GM12865 (cell line): ENCODE results near the gene MTHFD1L.

Experiments
- DNase-seq: peaks from one replicate; pipeline ENCODE4 v3.0.0; 2010; ENCODE audit warnings: low read depth
- H3K4me3 ChIP-seq: 2 replicates; pipeline ENCODE4 v1.5.1; 2011; ENCODE audit warnings: mild to moderate bottlenecking, low read depth, low read length, control low read depth
- TF ChIP-seq, protein P1 (sequence below): IDR thresholded peaks from 2 replicates; pipeline ENCODE4 v1.5.1; 2011; ENCODE audit warnings: low read length, control low read depth, low read depth, inconsistent platforms; ENCODE audit not compliant: insufficient read depth; ENCODE audit errors: missing control alignments

Gene MTHFD1L

DNA sequence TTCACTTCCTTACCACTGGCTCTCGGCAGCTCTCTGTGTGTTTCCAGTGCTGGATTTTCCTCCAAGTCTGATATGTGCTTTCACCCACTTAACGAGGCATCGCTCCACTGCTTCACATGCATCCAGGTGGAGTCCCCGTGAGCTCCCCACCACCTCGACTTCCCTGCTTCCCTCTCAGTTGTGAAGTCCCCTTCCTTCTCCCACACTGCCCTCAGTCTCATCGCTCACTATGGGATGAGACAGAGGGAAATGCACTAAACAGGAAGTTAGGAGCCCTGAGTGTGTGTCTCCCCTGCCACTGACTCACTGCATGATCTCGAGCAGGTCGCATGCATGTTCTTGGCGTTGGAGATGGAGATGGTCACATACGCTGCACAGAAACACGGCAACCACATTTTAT lies 84.0 kb downstream of the MTHFD1L start:
- DNase-seq, result no peak
- TF ChIP-seq, protein P1, sequence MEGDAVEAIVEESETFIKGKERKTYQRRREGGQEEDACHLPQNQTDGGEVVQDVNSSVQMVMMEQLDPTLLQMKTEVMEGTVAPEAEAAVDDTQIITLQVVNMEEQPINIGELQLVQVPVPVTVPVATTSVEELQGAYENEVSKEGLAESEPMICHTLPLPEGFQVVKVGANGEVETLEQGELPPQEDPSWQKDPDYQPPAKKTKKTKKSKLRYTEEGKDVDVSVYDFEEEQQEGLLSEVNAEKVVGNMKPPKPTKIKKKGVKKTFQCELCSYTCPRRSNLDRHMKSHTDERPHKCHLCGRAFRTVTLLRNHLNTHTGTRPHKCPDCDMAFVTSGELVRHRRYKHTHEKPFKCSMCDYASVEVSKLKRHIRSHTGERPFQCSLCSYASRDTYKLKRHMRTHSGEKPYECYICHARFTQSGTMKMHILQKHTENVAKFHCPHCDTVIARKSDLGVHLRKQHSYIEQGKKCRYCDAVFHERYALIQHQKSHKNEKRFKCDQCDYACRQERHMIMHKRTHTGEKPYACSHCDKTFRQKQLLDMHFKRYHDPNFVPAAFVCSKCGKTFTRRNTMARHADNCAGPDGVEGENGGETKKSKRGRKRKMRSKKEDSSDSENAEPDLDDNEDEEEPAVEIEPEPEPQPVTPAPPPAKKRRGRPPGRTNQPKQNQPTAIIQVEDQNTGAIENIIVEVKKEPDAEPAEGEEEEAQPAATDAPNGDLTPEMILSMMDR, result no peak
- H3K4me3 ChIP-seq, result no peak overlapping the region

DNA sequence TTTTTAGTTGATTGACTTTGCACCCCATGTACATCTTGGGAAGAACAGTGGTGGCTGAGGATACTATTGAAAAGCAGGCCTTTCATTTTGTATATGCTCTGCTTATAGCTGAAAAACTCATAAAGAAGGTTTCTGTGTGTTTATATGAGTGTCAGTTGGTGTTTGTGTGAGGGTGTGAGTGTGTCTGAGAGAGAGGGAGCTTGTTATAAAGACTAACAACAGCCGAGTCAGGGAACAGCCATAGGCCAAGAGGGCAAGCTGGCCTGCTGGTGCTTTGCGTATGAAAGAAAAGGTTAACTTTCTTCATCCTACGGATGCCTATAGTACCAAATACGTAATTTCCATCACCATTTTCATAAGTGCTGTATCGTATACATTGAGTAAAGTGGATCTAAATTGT lies 88.3 kb downstream of the MTHFD1L start:
- no peak for DNase-seq
- no peak overlapping the region for H3K4me3 ChIP-seq
- TF ChIP-seq, protein P1, result no peak

DNA sequence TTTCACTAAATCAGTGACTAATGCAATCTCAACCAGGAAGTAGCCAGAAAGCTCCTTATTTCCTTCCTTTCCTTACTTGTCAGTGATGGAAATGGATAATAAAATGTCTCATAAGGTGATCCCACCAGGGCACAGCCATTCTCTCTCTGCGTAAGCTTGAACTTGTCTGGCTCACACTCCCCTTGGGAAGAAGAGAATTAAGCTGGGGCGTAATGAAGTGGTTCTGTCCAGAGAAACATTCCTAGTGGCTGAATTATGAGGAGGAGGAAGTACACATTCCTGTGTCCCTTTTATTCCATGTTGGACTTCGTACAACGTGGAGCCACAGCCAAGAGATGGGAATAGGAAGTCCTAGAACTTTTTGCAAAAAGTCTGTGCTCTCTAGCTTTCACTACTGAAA lies 93.7 kb downstream of the MTHFD1L start:
- H3K4me3 ChIP-seq, result no peak overlapping the region
- no peak for DNase-seq
- TF ChIP-seq, protein P1, result no peak

- DNase-seq, result no peak
- TF ChIP-seq, protein P1, result no peak
- no peak overlapping the region for H3K4me3 ChIP-seq
Measured at GRCh38 chr6:150962436-150962835, 96.9 kb downstream of the MTHFD1L start.

GRCh38 chr6:150964765-150965164 lies 99.3 kb downstream of the MTHFD1L start:
- TF ChIP-seq, protein P1, result no peak
- no peak overlapping the region for H3K4me3 ChIP-seq
- no peak for DNase-seq

GRCh38 chr6:150966786-150967185 lies 101.3 kb downstream of the MTHFD1L start:
- TF ChIP-seq, protein P1, result no peak
- no peak overlapping the region for H3K4me3 ChIP-seq
- no peak for DNase-seq

DNA sequence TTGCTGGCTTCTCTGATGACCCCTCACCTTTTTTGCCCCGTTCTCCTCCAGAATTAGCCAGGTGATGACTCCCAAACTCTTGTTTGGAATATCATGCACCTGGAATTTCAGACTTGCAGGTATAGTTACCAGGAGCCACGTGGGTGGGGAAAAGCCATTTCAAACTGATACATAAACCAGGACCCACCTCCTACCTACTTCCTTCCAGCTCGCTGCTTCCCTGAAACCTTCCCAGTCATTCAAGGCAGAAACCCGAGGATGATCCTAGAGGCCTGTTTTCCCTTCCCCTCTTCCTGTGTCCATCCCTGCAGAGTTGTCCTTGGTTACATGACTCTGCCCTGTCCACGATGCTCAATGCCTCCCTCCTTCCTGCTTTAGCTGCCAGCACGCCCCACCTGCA lies 101.9 kb downstream of the MTHFD1L start:
- no peak for DNase-seq
- H3K4me3 ChIP-seq, result no peak overlapping the region
- TF ChIP-seq, protein P1, result no peak
